K562 (cell line): ENCODE data around the gene MDK. TPM values are rescaled to one million over a fixed set of nuclear protein-coding genes. Genes with fewer than 3 reads are reported as not detected.

Source experiments
- ARID4B ChIP-seq: sonication (generic); formaldehyde crosslinking; IDR thresholded peaks from 2 replicates; pipeline ENCODE4 v1.8.0; 2022; ENCODE audit warnings: mild to moderate bottlenecking, missing genetic modification reagents
- ETS2 ChIP-seq: IDR thresholded peaks from 2 replicates; pipeline ENCODE4 v1.6.1; 2016; ENCODE audit warnings: borderline replicate concordance, missing genetic modification characterization, mild to moderate bottlenecking, moderate library complexity, missing compliant biosample characterization; ENCODE audit not compliant: poor library complexity, severe bottlenecking
- PRPF4 ChIP-seq: fragments of 200-400 bp; formaldehyde crosslinking; IDR thresholded peaks from one replicate; pipeline ENCODE4 v1.6.1; 2017; ENCODE audit warnings: low read length, low read depth, mild to moderate bottlenecking; ENCODE audit not compliant: insufficient read depth, poor library complexity, severe bottlenecking
- SRSF1 ChIP-seq: fragments of 200-400 bp; formaldehyde crosslinking; IDR thresholded peaks from 2 replicates; pipeline ENCODE4 v1.6.1; 2017; ENCODE audit warnings: mild to moderate bottlenecking, low read depth, low read length, moderate library complexity
- YY1 ChIP-seq, 3 experiments: IDR thresholded peaks; 2 replicates each; pipeline ENCODE4 v1.6.1; 2011; ENCODE audit warnings: low read length in 2 of 3, mild to moderate bottlenecking in 2 of 3, moderate library complexity in 2 of 3, borderline replicate concordance in 1 of 3, control low read depth in 1 of 3, low read depth in 1 of 3; ENCODE audit not compliant: insufficient read depth in 3 of 3, insufficient replicate concordance in 2 of 3, control insufficient read depth in 1 of 3, insufficient read length in 1 of 3; ENCODE audit errors: extremely low read depth in 1 of 3
- ZNF3 ChIP-seq: fragments of 250-450 bp; sonication (Bioruptor Pico); IDR thresholded peaks from 2 replicates; pipeline ENCODE4 v1.5.0; 2021; ENCODE audit warnings: mild to moderate bottlenecking, moderate library complexity
- polyA plus RNA-seq, 8 experiments: library from polyadenylated mRNA; depleted of rRNA in 4 of 8; stranded (reverse) in 5 of 8; unstranded in 3 of 8; fragments of >200 nt; fragmentation: Nextera tagmentation in 2 of 8; fragmentation: Illumina TruSeq in 1 of 8; extraction: Ambion mirVana in 2 of 8; extraction: Trizol in 1 of 8; gene quantifications; 2 replicates each; pipeline versions ENCODE4 v1.2.1 to v1.2.3, GENCODE V29; 2011 to 2014; ENCODE audit warnings: inconsistent platforms in 1 of 8, missing spikeins in 1 of 8
- total RNA-seq, 7 experiments: library from RNA; depleted of rRNA in 6 of 7; stranded (reverse); fragments of >200 nt in 6 of 7; fragmentation: Illumina TruSeq in 2 of 7; extraction: Trizol in 2 of 7; gene quantifications; 2 replicates each; pipeline versions ENCODE4 v1.2.1 to v1.2.3, GENCODE V29; 2011 to 2021; ENCODE audit warnings: low replicate concordance in 1 of 7
- TF ChIP-seq, protein P1 (sequence below): sonication (generic); formaldehyde crosslinking; IDR thresholded peaks from 2 replicates; pipeline ENCODE4 v1.8.0; 2022; ENCODE audit warnings: mild to moderate bottlenecking, missing genetic modification reagents
- TF ChIP-seq, protein P2 (sequence below): sonication (generic); IDR thresholded peaks from 2 replicates; pipeline ENCODE4 v1.6.1; 2016

Gene MDK
- total and polyA plus RNA-seq, 9 of the 15 experiments (the other 6 are each of a cell fraction or from before 2014, with no cell fraction given), result 20.7 to 700 (median 350) TPM

GRCh38 chr11:46369458-46370152 is 11.9 kb upstream of the MDK start (continued):
- TF ChIP-seq ARID4B (CRISPR knock-in tag) (peak; percentile 64; the same call in 1 of the 2 replicates), PRPF4 (no peak), ZNF3 (no peak), YY1 (IDR thresholded peaks at IDR 0.05; ENCODE audit: borderline replicate concordance in 1 of 3, control insufficient read depth in 1 of 3, extremely low read depth in 1 of 3, insufficient read depth in 3 of 3, insufficient read length in 1 of 3, insufficient replicate concordance in 2 of 3, low read depth in 1 of 3, low read length in 2 of 3) (peak in 1 of 3 experiments; percentile 34), SRSF1 (no peak), ETS2 (no peak)
- TF ChIP-seq, protein P1, sequence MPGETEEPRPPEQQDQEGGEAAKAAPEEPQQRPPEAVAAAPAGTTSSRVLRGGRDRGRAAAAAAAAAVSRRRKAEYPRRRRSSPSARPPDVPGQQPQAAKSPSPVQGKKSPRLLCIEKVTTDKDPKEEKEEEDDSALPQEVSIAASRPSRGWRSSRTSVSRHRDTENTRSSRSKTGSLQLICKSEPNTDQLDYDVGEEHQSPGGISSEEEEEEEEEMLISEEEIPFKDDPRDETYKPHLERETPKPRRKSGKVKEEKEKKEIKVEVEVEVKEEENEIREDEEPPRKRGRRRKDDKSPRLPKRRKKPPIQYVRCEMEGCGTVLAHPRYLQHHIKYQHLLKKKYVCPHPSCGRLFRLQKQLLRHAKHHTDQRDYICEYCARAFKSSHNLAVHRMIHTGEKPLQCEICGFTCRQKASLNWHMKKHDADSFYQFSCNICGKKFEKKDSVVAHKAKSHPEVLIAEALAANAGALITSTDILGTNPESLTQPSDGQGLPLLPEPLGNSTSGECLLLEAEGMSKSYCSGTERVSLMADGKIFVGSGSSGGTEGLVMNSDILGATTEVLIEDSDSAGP, result no peak
- TF ChIP-seq, protein P2, sequence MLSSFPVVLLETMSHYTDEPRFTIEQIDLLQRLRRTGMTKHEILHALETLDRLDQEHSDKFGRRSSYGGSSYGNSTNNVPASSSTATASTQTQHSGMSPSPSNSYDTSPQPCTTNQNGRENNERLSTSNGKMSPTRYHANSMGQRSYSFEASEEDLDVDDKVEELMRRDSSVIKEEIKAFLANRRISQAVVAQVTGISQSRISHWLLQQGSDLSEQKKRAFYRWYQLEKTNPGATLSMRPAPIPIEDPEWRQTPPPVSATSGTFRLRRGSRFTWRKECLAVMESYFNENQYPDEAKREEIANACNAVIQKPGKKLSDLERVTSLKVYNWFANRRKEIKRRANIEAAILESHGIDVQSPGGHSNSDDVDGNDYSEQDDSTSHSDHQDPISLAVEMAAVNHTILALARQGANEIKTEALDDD, result peak; percentile 63; the same call in 1 of the 2 replicates
